NAMALWA (cell line): ENCODE results near the gene GABRR1.
"Not testable (repeated sequence)": the region's sequence is repeated elsewhere in the genome, so short reads cannot be mapped to it uniquely, and the experiment has no call there.

Source experiments
- DNase-seq: peaks from one replicate; pipeline ENCODE4 v3.0.0-alpha.2; 2015; ENCODE audit warnings: low spot score

GABRR1 gene

GRCh38 chr6:89217299-89217910 lies at the start of gene GABRR1:
Gene GABRR1, minus strand, starts transcription at chr6:89217358. Its CDS starts 36 bp downstream, at chr6:89217322.
- no peak for DNase-seq

GRCh38 chr6:89264296-89264695 lies 47.1 kb upstream of the GABRR1 start:
- DNase-seq: no peak

- peak; percentile 49 for DNase-seq
Observed at GRCh38 chr6:89260832-89261231, 43.7 kb upstream of the GABRR1 start.

GRCh38 chr6:89260310-89260709 lies 43.2 kb upstream of the GABRR1 start:
- no peak for DNase-seq

- peak; percentile 18 for DNase-seq
Observed at GRCh38 chr6:89258912-89259311, 41.8 kb upstream of the GABRR1 start.

- no peak for DNase-seq
Observed at GRCh38 chr6:89257781-89258180, 40.6 kb upstream of the GABRR1 start.

- no peak for DNase-seq
Observed at GRCh38 chr6:89257346-89257745, 40.2 kb upstream of the GABRR1 start.

GRCh38 chr6:89255417-89255816 lies 38.3 kb upstream of the GABRR1 start:
- DNase-seq: no peak

GRCh38 chr6:89254569-89254968 lies 37.4 kb upstream of the GABRR1 start:
- no peak for DNase-seq

- no peak for DNase-seq
Observed at GRCh38 chr6:89252907-89253306, 35.7 kb upstream of the GABRR1 start.

GRCh38 chr6:89251976-89252375 lies 34.8 kb upstream of the GABRR1 start:
- no peak for DNase-seq

GRCh38 chr6:89251170-89251569 lies 34.0 kb upstream of the GABRR1 start:
- DNase-seq: no peak

- no peak for DNase-seq
Observed at GRCh38 chr6:89250239-89250638, 33.1 kb upstream of the GABRR1 start.

GRCh38 chr6:89244241-89244985 lies 27.3 kb upstream of the GABRR1 start:
- no peak for DNase-seq

GRCh38 chr6:89243331-89243629 lies 26.1 kb upstream of the GABRR1 start:
- DNase-seq: no peak

GRCh38 chr6:89242574-89243330 lies 25.6 kb upstream of the GABRR1 start:
- DNase-seq: peak; percentile 49

- peak; percentile 79 for DNase-seq
Observed at GRCh38 chr6:89239338-89239737, 22.2 kb upstream of the GABRR1 start.

- no peak for DNase-seq
Observed at GRCh38 chr6:89237158-89237557, 20.0 kb upstream of the GABRR1 start.

GRCh38 chr6:89233605-89234004 lies 16.4 kb upstream of the GABRR1 start:
- not testable (repeated sequence) for DNase-seq

- no peak for DNase-seq
Observed at GRCh38 chr6:89222712-89223039, 5.5 kb upstream of the GABRR1 start.

GRCh38 chr6:89221971-89222711 lies 5.0 kb upstream of the GABRR1 start:
- no peak for DNase-seq

GRCh38 chr6:89221129-89221528 lies 4.0 kb upstream of the GABRR1 start:
- DNase-seq: no peak

- no peak for DNase-seq
Observed at GRCh38 chr6:89216411-89216810, 747 bp downstream of the GABRR1 start.
